Liver (tissue), 9 donors: ENCODE measurements around the gene CPLX4. TPM values are rescaled to one million over a fixed set of nuclear protein-coding genes. Genes with fewer than 3 reads are reported as not detected.

Experiments used
- DNase-seq: peaks from one replicate; pipeline ENCODE4 v3.0.0-alpha.2; 2017; ENCODE audit warnings: low spot score
- H3K27ac ChIP-seq, 2 donors: one replicate each; pipeline ENCODE4 v1.7.0; 2013; ENCODE audit warnings: inconsistent platforms in 2 of 2, low read length in 2 of 2, control low read depth in 1 of 2, low read depth in 1 of 2, mild to moderate bottlenecking in 1 of 2
- H3K27me3 ChIP-seq, 4 donors: one replicate each; pipeline versions ENCODE4 v1.6.1 to v1.7.0; 2013; ENCODE audit warnings: low read length in 3 of 4, inconsistent platforms in 1 of 4, mild to moderate bottlenecking in 1 of 4, moderate library complexity in 1 of 4; ENCODE audit not compliant: control insufficient read depth in 4 of 4, insufficient read depth in 4 of 4
- H3K36me3 ChIP-seq, 4 donors: one replicate each; pipeline versions ENCODE4 v1.6.1 to v1.7.0; 2013; ENCODE audit warnings: low read length in 3 of 4, mild to moderate bottlenecking in 3 of 4, low read depth in 1 of 4, moderate library complexity in 1 of 4; ENCODE audit not compliant: control insufficient read depth in 4 of 4, insufficient read depth in 3 of 4
- H3K4me1 ChIP-seq, 4 donors: one replicate each; pipeline versions ENCODE4 v1.6.1 to v1.7.0; 2013; ENCODE audit warnings: low read length in 3 of 4, mild to moderate bottlenecking in 3 of 4, moderate library complexity in 1 of 4; ENCODE audit not compliant: control insufficient read depth in 4 of 4, insufficient read depth in 4 of 4
- H3K4me3 ChIP-seq, 3 donors: one replicate each; pipeline versions ENCODE4 v1.6.1 to v1.7.0; 2013; ENCODE audit warnings: low read length in 3 of 3, control low read depth in 1 of 3, low read depth in 1 of 3, mild to moderate bottlenecking in 1 of 3
- H3K9ac ChIP-seq, 2 donors: one replicate each; pipeline ENCODE4 v1.7.0; 2013; ENCODE audit warnings: low read length in 2 of 2, mild to moderate bottlenecking in 2 of 2, moderate library complexity in 2 of 2, control low read depth in 1 of 2, low read depth in 1 of 2
- H3K9me3 ChIP-seq, 4 donors: one replicate each; pipeline versions ENCODE4 v1.6.1 to v1.7.0; 2013; ENCODE audit warnings: low read length in 3 of 4; ENCODE audit not compliant: control insufficient read depth in 4 of 4
- ATF3 ChIP-seq: IDR thresholded peaks from 2 replicates; pipeline ENCODE4 v1.6.1; 2016; ENCODE audit warnings: antibody characterized with exemption
- EGR1 ChIP-seq, 2 donors: IDR thresholded peaks; 2 replicates each; pipeline ENCODE4 v1.6.1; 2016 to 2018; ENCODE audit warnings: antibody characterized with exemption in 2 of 2, low read depth in 2 of 2
- FOXA2 ChIP-seq: IDR thresholded peaks from 2 replicates; pipeline ENCODE4 v1.6.1; 2016; ENCODE audit warnings: antibody characterized with exemption
- GABPA ChIP-seq, 2 donors: IDR thresholded peaks in 1 of 2; conservative IDR thresholded peaks in 1 of 2; 2 replicates each; pipeline ENCODE4 v1.6.1; 2016; ENCODE audit warnings: antibody characterized with exemption in 2 of 2, mild to moderate bottlenecking in 1 of 2, moderate library complexity in 1 of 2
- HNF4A ChIP-seq, 2 donors: conservative IDR thresholded peaks; 2 replicates each; pipeline ENCODE4 v1.6.1; 2016; ENCODE audit warnings: antibody characterized with exemption in 2 of 2, mild to moderate bottlenecking in 2 of 2
- HNF4G ChIP-seq: IDR thresholded peaks from 2 replicates; pipeline ENCODE4 v1.6.1; 2016; ENCODE audit warnings: antibody characterized with exemption
- JUND ChIP-seq, 2 donors: IDR thresholded peaks; 2 replicates each; pipeline ENCODE4 v1.6.1; 2016; ENCODE audit warnings: antibody characterized with exemption in 2 of 2
- MAX ChIP-seq: IDR thresholded peaks from 2 replicates; pipeline ENCODE4 v1.6.1; 2016; ENCODE audit warnings: antibody characterized with exemption
- NR2F2 ChIP-seq: IDR thresholded peaks from 2 replicates; pipeline ENCODE4 v1.6.1; 2016; ENCODE audit warnings: antibody characterized with exemption
- RAD21 ChIP-seq, 2 donors: IDR thresholded peaks; 2 replicates each; pipeline ENCODE4 v1.6.1; 2016; ENCODE audit warnings: antibody characterized with exemption in 2 of 2, mild to moderate bottlenecking in 2 of 2
- REST ChIP-seq: IDR thresholded peaks from 2 replicates; pipeline ENCODE4 v1.6.1; 2016; ENCODE audit warnings: antibody characterized with exemption, mild to moderate bottlenecking
- SP1 ChIP-seq: IDR thresholded peaks from 2 replicates; pipeline ENCODE4 v1.6.1; 2018; ENCODE audit warnings: antibody characterized with exemption, mild to moderate bottlenecking
- TAF1 ChIP-seq: conservative IDR thresholded peaks from 2 replicates; pipeline ENCODE4 v1.6.1; 2016; ENCODE audit warnings: antibody characterized with exemption, mild to moderate bottlenecking
- YY1 ChIP-seq: IDR thresholded peaks from 2 replicates; pipeline ENCODE4 v1.6.1; 2016; ENCODE audit warnings: antibody characterized with exemption, mild to moderate bottlenecking
- ZBTB33 ChIP-seq: IDR thresholded peaks from 2 replicates; pipeline ENCODE4 v1.6.1; 2016; ENCODE audit warnings: antibody characterized with exemption
- WGBS: extraction: QIAGEN DNeasy Blood & Tissue Kit; methylation state at CpG from one replicate; pipeline ENCODE4 v1.1.7; 2013; 5-methylcytosine and 5-hydroxymethylcytosine counted together
- polyA plus RNA-seq, 2 donors: library from polyadenylated mRNA; stranded (reverse) in 1 of 2; unstranded in 1 of 2; fragments of 200-250 nt in 1 of 2; fragments of >200 nt in 1 of 2; fragmentation: Nextera tagmentation in 1 of 2; extraction: Ambion mirVana in 1 of 2; gene quantifications; one replicate each; pipeline versions ENCODE4 v1.2.1 to v1.2.3, GENCODE V29; 2013 to 2015
- total RNA-seq, 2 donors: library from RNA; depleted of rRNA; stranded (reverse); fragments of >200 nt; gene quantifications; one replicate each; pipeline ENCODE4 v1.2.3, GENCODE V29; 2014
- donor health status: healthy.
- donor health status: healthy.
- donor health status: healthy.
- donor health status: healthy.
- donor health status: healthy.

CPLX4 gene
- total and polyA plus RNA-seq, 4 donors, result not detected

- no peaks in the 10 kb centered on the region for H3K9me3 ChIP-seq
- no peaks in the 10 kb centered on the region for H3K36me3 ChIP-seq
- H3K27ac ChIP-seq, result no peak overlapping the region
- 6% methylated on average over 38 of the region's 38 CpGs for WGBS
- H3K4me3 ChIP-seq, result peak overlapping the region in 1 of 3 donors; percentile 37
- H3K4me1 ChIP-seq, result peaks cover 0 to 18% (median 6%) of the 10 kb centered on the region in 4 donors
- no peak for DNase-seq
- H3K27me3 ChIP-seq, result peaks cover 5 to 17% (median 14%) of the 10 kb centered on the region in 4 donors
- TF ChIP-seq FOXA2, result no peak
- TF ChIP-seq REST, result no peak
- no peak overlapping the region for H3K9ac ChIP-seq
These were observed 53.0 kb downstream of the CPLX4 start for GRCh38 chr18:59265246-59265973.

- TF ChIP-seq NR2F2, result no peak
- no peak for TF ChIP-seq HNF4A (conservative IDR thresholded peaks at IDR 0.05)
- TF ChIP-seq MAX, result no peak
- no peak for TF ChIP-seq GABPA (IDR thresholded peaks at IDR 0.05 in 1 of 2, conservative IDR thresholded peaks at IDR 0.05 in 1 of 2)
- TF ChIP-seq YY1, result no peak
- TF ChIP-seq TAF1, result no peak
- no peak for TF ChIP-seq RAD21 (IDR thresholded peaks at IDR 0.05)
- TF ChIP-seq ZBTB33, result no peak
- no peaks in the 10 kb centered on the region for H3K9me3 ChIP-seq
- H3K36me3 ChIP-seq, result no peaks in the 10 kb centered on the region
- DNase-seq, result no peak
- H3K27me3 ChIP-seq, result peaks cover 5 to 14% (median 11%) of the 10 kb centered on the region in 4 donors
- H3K4me3 ChIP-seq, result no peak overlapping the region
- H3K27ac ChIP-seq, result no peak overlapping the region
- H3K4me1 ChIP-seq, result peaks cover 0 to 18% (median 6%) of the 10 kb centered on the region in 4 donors
- H3K9ac ChIP-seq, result no peak overlapping the region
- 10% methylated on average over 41 of the region's 41 CpGs for WGBS
These were observed 53.7 kb downstream of the CPLX4 start for GRCh38 chr18:59264651-59265245.

GRCh38 chr18:59264121-59264571 is 54.3 kb downstream of the CPLX4 start:
- DNase-seq, result no peak
- WGBS, result 7% methylated on average over 17 of the region's 17 CpGs
- peaks cover 5 to 11% (median 9%) of the 10 kb centered on the region in 4 donors for H3K27me3 ChIP-seq
- no peak for TF ChIP-seq EGR1 (IDR thresholded peaks at IDR 0.05; ENCODE audit: low read depth in 2 of 2)
- TF ChIP-seq SP1, result no peak
- TF ChIP-seq FOXA2, result no peak
- TF ChIP-seq NR2F2, result no peak
- TF ChIP-seq REST, result no peak
- TF ChIP-seq MAX, result no peak
- TF ChIP-seq RAD21 (IDR thresholded peaks at IDR 0.05), result no peak
- TF ChIP-seq JUND (IDR thresholded peaks at IDR 0.05), result no peak
- TF ChIP-seq TAF1, result no peak
- TF ChIP-seq ATF3, result no peak
- TF ChIP-seq HNF4G, result no peak
- TF ChIP-seq HNF4A (conservative IDR thresholded peaks at IDR 0.05), result no peak
- TF ChIP-seq GABPA (IDR thresholded peaks at IDR 0.05 in 1 of 2, conservative IDR thresholded peaks at IDR 0.05 in 1 of 2), result no peak

More at GRCh38 chr18:59264121-59264571, 54.3 kb downstream of the CPLX4 start:
- Histone ChIP-seq H3K27ac (no peak overlapping the region), H3K36me3 (no peaks in the 10 kb centered on the region), H3K9ac (no peak overlapping the region), H3K4me1 (peaks cover 0 to 14% (median 4%) of the 10 kb centered on the region in 4 donors), H3K4me3 (no peak overlapping the region), H3K9me3 (no peaks in the 10 kb centered on the region)
